ENCODE data around the gene KDM2B.
"Not testable (repeated sequence)": the region's sequence is repeated elsewhere in the genome, so short reads cannot be mapped to it uniquely, and the experiment has no call there.

Gene KDM2B

DNA sequence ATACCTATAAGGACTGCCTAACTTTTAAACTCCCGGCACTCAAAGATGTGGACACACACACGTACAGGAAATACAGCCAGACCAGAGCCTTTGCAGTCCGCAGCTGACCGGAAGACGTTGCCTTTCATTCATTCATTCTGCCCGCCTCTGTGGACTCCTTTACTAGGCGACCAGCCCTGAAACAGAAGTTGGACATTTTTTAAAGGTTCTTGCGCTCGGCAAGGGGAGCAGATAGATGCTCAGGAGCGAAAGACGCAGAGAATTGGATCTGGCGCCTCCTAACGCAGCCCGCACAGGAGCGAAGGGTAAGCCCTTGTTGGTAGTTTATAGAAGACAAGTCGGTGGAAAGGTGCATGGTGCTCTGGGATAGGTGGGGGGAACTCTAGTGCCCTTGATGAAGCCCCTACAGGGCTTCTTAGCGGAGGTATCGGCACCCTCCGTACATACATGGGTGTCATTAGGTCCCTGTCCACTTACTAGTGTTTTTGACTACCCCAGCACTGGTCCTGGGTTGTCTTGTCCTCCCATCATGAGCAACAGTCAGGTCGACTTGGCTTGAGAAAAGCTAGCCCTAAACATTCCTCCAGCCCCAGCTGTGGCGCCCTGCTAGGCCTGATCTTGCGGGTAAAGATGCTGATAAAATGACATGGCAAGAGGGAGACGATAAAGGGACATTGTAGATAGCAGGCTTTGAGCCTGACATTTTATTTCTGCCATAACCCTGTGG lies at the start of gene KDM2B:
KDM2B (minus strand) TSS at position 65 of the 727 bp plus-strand sequence. CDS start 112 bp downstream, outside the sequence.
- DNase-seq (ENCODE audit: low read depth), result no peak

DNA sequence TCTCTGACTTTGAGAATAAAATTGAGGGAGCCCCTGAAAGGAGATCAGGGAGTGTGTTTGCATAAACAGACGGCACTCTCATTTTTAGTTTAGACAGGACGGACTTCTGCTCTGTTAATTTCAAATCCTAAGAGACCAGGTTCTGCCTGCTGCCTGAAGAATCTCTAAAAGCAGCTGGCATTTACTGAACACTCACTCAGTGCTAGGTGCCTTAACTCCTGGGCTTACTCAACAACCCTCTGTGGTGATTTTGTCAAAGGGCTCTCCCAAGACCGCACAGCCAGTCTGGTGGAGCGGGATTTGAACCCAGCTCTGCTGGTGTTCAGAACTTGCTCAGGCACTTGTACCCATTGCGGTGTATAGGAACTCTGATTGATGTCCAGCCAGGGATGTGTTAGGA lies 47.7 kb upstream of the KDM2B start:
- DNase-seq (ENCODE audit: low read depth), result no peak

DNA sequence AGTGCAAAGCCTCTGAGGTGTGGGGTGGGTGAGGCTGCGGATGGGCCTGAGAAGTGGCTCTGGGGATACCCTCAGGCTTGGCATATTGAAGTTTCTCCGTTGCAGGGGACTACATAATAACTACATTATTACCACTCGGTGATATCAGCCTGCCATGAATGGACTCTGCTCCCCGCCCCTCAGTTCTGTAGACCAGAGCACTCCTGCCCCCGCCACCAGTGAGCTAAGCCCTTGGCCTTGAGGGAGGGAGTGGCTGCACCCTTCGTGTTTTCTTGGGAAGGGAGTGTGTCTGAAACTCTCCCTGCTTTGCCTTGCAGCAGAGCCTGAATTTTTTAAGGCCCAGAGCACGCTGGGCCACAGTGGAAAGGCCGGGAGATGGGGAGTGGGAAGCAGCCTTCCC lies 47.2 kb upstream of the KDM2B start:
- DNase-seq (ENCODE audit: low read depth), result no peak

DNA sequence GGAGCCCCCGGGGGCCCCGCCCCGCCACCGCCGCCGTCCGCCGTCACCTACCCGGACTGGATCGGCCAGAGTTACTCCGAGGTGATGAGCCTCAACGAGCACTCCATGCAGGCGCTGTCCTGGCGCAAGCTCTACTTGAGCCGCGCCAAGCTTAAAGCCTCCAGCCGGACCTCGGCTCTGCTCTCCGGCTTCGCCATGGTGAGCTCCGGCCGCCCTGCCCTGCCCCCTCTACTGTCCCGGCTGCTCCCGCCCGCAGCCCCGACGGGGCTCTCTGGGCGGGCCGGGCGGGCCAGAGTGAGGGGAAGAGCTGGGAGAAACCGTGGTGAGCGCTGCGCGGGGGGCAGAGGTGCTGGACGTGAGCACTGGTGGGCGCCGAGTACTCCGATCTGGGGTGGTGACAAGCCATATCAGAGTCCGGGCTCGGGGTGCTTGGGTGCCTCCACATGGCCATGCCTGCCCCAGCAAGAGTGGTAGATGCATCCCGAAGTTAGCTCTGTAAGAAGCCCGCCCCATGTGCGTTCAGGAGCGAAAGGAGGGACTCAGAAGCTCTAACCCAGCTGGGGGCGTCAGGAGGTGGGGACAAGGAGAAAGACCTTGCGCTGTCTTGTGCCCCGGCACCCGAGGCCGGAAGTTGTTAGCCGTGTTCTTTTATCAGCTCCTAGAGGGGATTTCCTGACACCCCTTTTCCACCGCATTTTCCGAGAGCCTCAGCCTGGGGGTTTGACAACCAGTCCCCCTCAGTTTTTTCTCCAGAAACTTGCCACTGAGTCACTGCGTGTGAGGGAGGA lies 46.2 kb upstream of the KDM2B start:
- DNase-seq (ENCODE audit: low read depth), result peak; percentile 76

DNA sequence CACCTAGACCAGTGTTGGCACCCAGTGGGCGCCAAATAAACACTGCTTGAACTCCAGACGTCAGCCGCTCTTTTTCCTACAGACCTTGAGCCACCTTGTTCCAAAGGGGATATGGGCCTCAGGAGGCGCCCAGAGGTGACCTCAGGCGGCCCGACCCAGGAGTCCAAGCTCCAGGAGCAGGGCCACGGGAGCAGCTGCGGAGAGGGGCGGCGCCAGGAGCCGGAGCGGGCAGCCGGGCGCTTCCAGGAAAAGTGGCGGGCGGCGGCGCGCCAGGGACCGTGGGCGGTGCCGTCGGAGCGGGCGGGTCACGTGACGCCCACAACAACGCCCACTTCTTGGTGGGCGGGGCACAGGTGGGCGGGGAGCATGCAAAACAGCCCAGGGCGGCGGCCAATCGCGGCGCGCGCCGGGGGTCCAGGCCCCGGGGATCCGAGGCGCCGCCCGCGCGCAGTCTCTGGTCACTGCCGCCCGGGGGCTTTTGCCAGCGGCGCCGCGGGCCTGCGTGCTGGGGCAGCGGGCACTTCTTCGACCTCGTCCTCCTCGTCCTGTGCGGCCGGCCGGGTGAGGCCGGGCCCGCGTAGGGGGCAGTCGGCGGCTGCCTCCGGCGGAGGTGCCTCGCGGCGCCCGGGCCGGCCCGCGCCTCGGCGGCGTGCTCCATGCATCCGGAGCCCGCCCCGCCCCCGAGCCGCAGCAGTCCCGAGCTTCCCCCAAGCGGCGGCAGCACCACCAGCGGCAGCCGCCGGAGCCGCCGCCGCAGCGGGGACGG lies 45.4 kb upstream of the KDM2B start, which contains the start of gene ORAI1:
ORAI1 (plus strand) TSS at position 444 of the 766 bp plus-strand sequence.
- DNase-seq (ENCODE audit: low read depth), result peak; percentile 96

DNA sequence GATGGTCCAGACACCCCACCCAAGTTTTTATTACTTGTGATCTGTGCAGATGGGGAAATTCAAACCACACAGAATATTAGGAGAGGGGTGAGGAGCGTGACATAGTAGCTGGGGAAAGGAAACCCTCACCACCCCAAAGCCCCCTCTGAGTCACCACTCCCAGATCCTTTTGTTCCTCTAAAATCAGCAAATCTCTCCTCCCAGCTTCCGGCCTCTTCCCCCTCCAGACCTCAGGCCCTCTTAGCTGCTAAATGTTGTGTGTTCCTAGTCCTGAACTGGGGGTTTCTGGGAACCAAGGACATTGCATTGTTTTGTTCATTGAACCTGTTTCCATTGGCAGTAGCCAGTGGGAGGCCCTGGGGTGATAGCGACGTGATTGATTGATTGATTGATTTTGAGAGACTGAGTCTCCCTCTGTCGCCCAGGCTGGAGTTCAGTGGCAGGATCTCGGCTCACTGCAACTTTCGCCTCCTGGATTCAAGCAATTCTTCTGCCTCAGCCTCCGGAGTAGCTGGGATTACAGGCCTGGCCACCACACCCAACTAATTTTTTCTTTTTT lies 39.6 kb upstream of the KDM2B start:
- no peak for DNase-seq (ENCODE audit: low read depth)

DNA sequence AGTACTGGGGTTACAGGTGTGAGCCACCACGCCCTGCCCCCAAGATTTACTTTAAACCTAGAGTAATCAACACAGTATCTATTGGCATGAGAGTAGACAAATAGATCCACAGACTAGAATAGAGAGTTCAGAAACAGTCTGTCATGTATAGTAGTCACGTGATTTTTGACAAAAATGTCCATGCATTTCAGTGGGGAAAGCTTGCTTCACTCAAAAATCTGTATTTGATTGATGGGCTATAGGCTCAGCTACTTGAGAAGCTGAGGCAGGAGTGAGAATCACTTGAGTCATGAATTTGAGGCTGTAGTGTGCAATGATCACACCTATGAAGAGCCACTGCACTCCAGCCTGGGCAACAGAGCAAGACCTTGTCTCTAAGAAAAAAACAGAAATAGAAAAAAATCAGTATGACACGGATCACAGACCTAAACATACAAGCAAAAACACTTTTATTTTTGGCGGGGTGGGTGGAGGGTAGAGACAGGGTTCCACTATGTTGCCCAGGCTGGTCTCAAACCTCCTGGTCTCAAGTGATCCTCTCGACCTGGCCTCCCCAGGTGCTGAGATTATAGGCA lies 37.9 kb upstream of the KDM2B start:
- DNase-seq (ENCODE audit: low read depth), result no peak

DNA sequence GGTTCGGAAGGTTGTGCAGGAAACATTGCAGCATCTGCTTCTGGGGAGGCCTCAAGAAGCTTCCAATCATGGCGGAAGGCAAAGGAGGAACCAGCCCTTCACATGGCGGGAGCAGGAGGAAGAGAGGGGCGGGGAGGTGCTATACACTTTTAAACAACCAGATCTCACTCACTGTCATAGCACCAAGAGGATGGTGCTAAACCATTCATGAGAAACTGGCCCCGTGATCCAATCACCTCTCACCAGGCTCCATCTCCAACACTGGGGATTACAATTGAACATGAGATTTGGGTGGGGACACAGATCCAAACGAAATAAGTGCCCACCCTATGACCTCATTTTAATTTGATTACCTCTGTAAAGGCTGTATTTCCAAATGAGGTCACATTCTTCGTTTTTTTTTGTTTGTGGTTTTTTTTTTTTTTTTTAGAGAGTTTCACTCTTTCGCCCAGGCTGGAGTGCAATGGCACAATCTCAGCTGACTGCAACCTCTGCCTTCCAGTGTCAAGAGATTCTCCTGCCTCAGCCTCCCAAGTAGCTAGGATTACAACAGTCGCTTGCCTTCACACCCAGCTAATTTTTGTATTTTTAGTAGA lies 34.1 kb upstream of the KDM2B start:
- no peak for DNase-seq (ENCODE audit: low read depth)

DNA sequence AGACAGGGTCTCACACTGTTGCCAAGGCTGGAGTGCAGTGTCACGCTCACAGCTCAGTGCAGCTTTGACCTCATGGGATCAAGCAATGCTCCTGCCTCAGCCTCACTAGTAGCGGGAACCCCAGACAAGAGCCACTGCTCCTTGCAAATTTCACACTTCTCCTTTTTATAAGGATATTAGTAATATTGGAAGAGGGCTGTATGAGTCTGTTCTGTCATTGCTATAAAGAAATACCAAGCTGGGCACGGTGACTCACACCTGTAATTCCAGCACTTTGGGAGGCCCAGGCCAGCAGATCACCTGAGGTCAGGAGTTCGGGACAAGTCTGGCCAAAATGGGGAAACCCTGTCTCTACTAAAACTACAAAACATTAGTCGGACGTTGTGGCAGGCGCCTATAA lies 32.6 kb upstream of the KDM2B start:
- no peak for DNase-seq (ENCODE audit: low read depth)

DNA sequence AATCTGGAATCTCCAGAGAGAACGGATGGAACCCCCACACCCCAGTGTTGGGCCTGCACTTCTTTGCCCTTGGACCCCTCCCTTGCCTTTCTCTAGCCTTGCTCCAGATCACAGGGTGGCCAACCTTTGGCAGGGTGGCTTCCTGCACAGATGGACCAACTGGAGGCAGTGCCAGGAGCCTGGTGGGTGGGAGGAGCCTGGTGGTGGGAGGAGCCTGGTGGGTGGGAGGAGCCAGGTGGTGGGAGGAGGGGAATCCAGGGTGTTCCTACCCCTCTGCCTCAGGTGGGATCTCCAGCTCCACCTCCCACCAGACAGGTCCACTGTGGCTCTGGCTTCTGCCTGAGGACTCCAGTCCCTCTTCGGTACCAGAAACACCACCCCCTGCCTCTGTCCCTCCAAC lies 30.5 kb upstream of the KDM2B start:
- DNase-seq (ENCODE audit: low read depth), result no peak

DNA sequence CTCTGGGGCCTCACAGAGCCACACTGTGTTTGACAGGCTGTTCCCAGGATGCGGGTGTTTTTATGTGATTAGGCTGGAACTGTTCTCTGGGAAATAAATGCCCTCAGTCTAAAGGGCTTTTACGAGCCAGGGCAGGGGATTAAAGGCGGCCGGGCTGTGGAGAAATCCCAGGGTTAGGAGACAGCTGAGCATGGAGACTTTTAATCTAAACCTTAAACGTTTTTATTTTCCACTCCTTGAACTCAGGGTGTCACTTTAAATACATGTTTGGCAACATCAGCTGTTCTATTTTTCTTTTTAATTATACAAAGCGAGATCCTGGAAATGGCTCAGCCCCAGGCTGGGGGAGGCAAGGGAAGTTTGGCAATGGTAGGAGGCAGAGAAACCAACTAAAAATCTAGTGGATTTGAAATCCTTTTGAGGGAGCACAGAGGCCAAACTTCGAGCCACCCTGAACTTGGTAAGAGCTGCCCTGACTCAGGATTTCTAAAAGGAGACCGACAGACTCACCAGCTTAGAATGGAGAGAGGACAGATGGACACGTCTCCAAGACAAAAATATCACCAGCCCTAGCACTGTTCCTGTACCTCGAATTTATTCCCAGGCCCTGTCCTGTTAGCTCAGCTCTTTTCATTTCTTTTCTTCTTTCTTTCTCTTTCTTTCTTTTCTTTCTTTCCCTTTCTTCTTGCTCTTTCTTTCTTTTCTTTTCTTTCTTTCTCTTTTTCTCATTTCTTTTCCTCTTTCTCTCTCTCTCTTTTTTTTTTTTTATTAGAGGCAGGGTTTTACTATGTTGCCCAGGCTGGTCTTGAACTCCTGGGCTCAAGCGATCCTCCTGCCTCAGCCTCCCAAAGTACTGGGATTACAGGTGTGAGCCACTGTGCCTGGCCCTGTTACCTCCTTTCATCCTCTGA lies 29.7 kb upstream of the KDM2B start:
- no peak for DNase-seq (ENCODE audit: low read depth)

DNA sequence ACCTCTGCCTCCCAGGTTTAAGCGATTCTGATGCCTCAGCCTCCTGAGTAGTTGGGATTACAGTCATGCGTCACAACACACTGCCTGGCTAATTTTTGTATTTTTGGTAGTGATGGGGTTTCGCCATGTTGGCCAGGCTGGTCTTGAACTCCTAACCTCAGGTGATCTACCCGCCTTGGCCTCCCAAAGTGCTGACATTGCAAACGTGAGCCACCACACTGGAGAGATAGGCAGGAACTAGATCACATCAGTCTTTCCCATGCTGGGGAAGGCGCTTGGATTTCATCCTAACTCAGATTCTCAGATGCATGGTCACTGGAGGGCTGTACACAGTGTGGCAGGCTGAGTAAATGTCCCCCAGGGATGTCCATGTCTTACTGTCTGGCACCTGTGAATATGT lies 27.5 kb upstream of the KDM2B start:
- DNase-seq (ENCODE audit: low read depth), result no peak

DNA sequence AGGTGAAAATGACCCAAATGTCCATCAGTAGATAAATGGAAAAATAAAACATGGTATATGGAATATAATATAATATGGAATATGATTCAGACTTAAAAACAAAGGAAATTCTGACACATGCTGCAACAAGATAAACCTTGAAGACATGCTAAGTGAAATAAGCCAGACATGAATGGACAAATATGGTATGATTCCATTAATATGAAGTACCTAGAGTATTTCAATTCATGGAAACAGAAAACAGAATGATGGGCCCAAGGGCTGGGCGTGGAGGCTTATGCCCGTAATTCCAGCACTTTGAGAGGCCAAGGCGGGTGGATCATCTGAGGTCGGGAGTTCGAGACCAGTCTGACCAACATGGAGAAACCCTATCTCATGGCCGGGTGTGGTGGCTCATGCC lies 22.8 kb upstream of the KDM2B start:
- no peak for DNase-seq (ENCODE audit: low read depth)

DNA sequence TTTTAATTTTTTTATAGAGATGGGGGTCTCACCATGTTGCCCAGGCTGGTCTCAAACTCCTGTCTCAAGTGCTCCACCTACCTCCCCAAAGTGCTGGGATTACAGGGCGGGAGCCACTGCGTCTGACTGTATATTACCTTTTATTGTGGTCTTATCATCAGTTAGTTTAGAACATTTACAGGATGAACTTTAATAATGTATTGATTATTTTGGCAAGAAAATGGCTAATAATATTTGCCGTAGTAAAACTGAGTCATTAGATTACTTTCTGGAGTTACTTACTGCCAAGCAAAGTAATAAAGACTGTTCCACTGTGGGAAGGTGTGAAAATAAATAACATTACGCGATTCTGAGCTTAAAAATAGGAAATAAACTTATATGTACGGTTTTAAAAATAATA lies 21.9 kb upstream of the KDM2B start:
- no peak for DNase-seq (ENCODE audit: low read depth)

DNA sequence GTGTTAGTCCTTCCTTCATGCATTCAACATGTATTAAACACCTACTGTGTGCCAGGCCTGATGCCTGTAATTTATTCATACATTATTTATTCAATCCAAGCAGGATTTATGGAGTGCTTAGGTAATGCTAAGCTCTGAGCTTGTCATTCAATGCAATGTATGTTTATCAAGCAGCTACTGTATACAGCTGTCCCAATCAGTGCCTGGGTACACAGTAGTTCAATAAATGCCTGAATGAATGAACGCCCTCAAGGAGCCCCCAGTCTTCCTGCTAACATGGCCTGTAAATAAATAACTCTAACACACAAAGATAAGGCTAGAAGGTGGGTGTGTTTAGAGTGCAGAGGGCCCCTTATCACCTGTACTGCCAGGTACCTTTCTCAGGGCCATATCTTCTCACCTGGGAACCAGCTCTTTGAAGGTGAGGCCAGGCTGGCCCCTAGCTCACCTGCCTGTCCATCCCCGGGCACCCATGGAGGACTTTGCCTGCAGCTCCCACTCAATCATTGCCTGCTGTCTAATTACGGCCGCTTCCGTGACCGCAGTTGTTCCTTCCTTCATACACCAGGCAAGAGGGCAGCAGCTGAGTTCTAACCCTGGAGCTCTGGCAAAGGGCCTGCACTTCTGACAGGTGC lies 20.0 kb upstream of the KDM2B start:
- no peak for DNase-seq (ENCODE audit: low read depth)

DNA sequence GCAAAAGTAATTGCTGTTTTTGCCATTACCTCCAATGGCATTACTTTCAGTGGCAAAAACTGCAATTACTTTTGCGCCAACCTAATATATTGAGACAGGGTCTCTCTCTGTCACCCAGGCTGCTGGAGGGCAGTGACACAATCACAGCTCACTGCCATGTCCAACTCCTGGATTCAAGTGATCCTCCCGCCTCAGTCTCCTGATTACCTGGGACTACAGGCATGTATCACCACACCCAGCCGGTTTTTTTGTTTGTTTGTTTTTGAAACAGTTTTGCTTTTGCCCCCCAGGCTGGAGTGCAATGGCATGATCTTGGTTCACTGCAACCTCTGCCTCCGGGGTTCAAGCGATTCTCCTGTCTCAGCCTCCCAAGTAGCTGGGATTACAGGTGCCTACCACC lies 15.7 kb upstream of the KDM2B start:
- DNase-seq (ENCODE audit: low read depth), result no peak

DNA sequence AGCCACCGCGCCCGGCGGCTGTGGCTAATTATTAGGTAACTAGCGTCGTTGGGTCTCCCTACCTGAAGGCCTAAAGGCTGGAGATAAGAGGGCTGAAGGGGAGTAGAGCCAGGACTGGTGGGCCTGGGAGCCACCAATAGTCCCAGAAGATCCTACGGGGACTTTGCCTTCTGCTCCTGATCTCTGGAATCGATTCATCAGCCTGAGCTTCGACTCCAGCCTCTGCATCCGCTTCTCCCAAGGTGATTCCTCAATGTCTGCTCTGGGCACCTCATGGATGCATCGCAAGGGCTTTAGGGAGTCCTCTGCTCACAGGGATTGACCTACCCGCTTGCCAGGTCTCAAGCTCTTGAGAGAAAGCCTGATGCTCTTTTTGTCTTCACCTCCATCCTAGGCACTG lies 14.7 kb upstream of the KDM2B start:
- no peak for DNase-seq (ENCODE audit: low read depth)

DNA sequence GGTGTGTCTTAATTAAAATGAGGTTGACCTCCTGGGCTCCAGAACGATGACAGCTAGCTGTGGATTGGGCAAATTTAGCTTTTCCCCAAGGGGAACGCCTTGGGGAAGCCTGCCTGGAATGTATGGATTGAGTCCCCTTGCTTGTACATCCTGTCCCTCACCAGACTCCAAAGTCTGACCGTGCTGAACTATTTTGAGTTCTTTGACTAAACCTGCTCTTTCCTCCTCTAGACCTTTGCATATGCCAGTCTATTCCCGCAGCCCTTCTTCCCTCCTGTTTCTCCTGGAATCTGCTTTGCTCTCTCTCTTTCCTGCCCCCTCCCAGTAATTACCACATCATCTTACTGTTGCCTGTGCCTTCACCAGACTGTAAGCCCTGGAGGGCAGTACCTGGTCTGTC lies 11.5 kb upstream of the KDM2B start:
- DNase-seq (ENCODE audit: low read depth), result no peak

DNA sequence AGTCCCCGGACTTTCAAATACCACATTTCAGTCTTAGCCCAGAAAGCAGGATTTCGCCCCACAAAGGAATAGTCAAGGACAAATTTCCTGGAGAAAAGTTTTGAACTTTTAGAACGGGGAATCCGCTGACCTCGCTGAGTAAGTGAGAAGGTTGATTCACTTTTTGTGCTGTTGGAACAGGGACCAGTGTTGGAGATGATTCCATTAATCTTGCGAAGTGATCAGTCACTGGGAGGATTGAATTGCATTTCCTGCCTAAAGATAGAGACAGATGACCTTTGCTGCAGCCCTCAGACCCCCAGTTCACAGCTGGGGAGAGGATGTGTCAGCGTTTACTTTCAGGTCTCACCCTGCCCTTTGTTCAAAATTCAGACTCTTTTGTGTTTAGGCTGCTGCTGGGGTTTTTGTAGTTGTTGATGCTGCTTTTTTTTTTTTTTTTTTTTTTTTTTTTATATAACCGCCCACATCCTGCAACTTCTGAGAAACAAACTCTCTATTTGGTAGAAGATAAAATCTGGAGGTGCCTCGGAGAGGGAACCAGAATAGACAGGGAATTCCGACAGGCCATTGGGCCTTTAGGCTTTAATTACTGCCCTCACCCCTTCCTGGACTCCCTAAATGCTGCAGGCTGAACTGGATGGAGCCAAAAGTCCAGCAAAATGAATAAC lies 9.8 kb upstream of the KDM2B start:
- DNase-seq (ENCODE audit: low read depth), result peak; percentile 45

DNA sequence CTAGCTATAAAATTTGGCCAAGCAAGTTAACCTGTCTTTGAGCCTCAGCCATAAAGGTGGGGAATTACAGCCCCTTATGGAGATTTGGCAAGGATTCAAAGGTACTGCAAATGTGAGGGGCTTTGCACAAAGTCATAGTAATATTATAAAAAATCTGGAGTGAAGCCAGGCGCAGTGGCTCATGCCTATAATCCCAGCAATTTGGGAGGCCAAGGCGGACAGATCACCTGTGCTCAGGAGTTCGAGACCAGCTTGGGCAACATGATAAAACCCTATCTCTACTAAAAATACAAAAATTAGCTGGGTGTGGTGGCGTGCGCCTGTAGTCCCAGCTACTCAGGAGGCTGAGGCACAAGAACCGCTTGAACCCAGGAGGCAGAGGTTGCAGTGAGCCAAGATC lies 4.1 kb upstream of the KDM2B start:
- DNase-seq (ENCODE audit: low read depth), result not testable (repeated sequence)

Measured in activated T-cell treated with anti-CD3 and anti-CD28 coated beads for 1 hour (primary cell).